K562 (cell line): Measurements from ENCODE around the gene IBTK. TPM values are rescaled to one million over a fixed set of nuclear protein-coding genes. Genes with fewer than 3 reads are reported as not detected.

ENCODE experiments used
- BCL6 ChIP-seq: fragments of 250-450 bp; sonication (Bioruptor Pico); IDR thresholded peaks from 2 replicates; pipeline ENCODE4 v1.4.0; 2020
- HLTF ChIP-seq: fragments of 450-650 bp; IDR thresholded peaks from 2 replicates; pipeline ENCODE4 v1.6.1; 2016
- PTBP1 ChIP-seq: fragments of 200-400 bp; formaldehyde crosslinking; IDR thresholded peaks from 2 replicates; pipeline ENCODE4 v1.6.1; 2017; ENCODE audit warnings: low read depth, low read length
- SLC30A9 ChIP-seq: fragments of 250-450 bp; sonication (Bioruptor Pico); IDR thresholded peaks from 2 replicates; pipeline ENCODE4 v1.8.0; 2022; ENCODE audit warnings: mild to moderate bottlenecking, moderate library complexity
- SMARCA4 ChIP-seq: fragments of 450-650 bp; IDR thresholded peaks from 2 replicates; pipeline ENCODE4 v1.6.1; 2016
- SMARCA5 ChIP-seq: fragments of 450-650 bp; IDR thresholded peaks from 2 replicates; pipeline ENCODE4 v1.6.1; 2016
- SMC3 ChIP-seq: conservative IDR thresholded peaks from 2 replicates; pipeline ENCODE4 v1.6.1; 2011; ENCODE audit warnings: low read depth, low read length, improper control_type of control experiment; ENCODE audit not compliant: insufficient read depth
- TARDBP ChIP-seq: fragments of 450-650 bp; IDR thresholded peaks from 2 replicates; pipeline ENCODE4 v1.6.1; 2016
- TEAD4 ChIP-seq, 2 experiments: sonication (generic) in 1 of 2; formaldehyde crosslinking in 1 of 2; IDR thresholded peaks; 2 replicates each; pipeline versions ENCODE4 v1.6.1 to v1.8.0; 2012 to 2022; ENCODE audit warnings: borderline replicate concordance in 1 of 2, inconsistent platforms in 1 of 2, low read length in 1 of 2, mild to moderate bottlenecking in 1 of 2, missing genetic modification reagents in 1 of 2
- ZC3H4 ChIP-seq: sonication (generic); formaldehyde crosslinking; IDR thresholded peaks from 2 replicates; pipeline ENCODE4 v1.9.0; 2021; ENCODE audit warnings: missing genetic modification reagents, borderline replicate concordance
- ZFP30 ChIP-seq: fragments of 250-450 bp; sonication (Bioruptor Pico); IDR thresholded peaks from 2 replicates; pipeline ENCODE4 v1.8.0; 2022; ENCODE audit warnings: moderate library complexity, mild to moderate bottlenecking, inconsistent platforms, borderline replicate concordance
- polyA plus RNA-seq, 8 experiments: library from polyadenylated mRNA; depleted of rRNA in 4 of 8; stranded (reverse) in 5 of 8; unstranded in 3 of 8; fragments of >200 nt; fragmentation: Nextera tagmentation in 2 of 8; fragmentation: Illumina TruSeq in 1 of 8; extraction: Ambion mirVana in 2 of 8; extraction: Trizol in 1 of 8; gene quantifications; 2 replicates each; pipeline versions ENCODE4 v1.2.1 to v1.2.3, GENCODE V29; 2011 to 2014; ENCODE audit warnings: inconsistent platforms in 1 of 8, missing spikeins in 1 of 8
- total RNA-seq, 7 experiments: library from RNA; depleted of rRNA in 6 of 7; stranded (reverse); fragments of >200 nt in 6 of 7; fragmentation: Illumina TruSeq in 2 of 7; extraction: Trizol in 2 of 7; gene quantifications; 2 replicates each; pipeline versions ENCODE4 v1.2.1 to v1.2.3, GENCODE V29; 2011 to 2021; ENCODE audit warnings: low replicate concordance in 1 of 7
- TF ChIP-seq, protein P1 (sequence below): sonication (generic); formaldehyde crosslinking; IDR thresholded peaks from 2 replicates; pipeline ENCODE4 v1.8.1; 2023; ENCODE audit warnings: mild to moderate bottlenecking, missing genetic modification reagents
- TF ChIP-seq, protein P2 (sequence below): fragments of 200-600 bp; sonication (generic); IDR thresholded peaks from one replicate; pipeline ENCODE4 v1.6.1; 2012; ENCODE audit warnings: mild to moderate bottlenecking, low read depth, low read length, inconsistent platforms

Gene IBTK
- total and polyA plus RNA-seq, 9 of the 15 experiments (the other 6 are each of a cell fraction or from before 2014, with no cell fraction given) = 13.2 to 36.4 (median 21.8) TPM

DNA sequence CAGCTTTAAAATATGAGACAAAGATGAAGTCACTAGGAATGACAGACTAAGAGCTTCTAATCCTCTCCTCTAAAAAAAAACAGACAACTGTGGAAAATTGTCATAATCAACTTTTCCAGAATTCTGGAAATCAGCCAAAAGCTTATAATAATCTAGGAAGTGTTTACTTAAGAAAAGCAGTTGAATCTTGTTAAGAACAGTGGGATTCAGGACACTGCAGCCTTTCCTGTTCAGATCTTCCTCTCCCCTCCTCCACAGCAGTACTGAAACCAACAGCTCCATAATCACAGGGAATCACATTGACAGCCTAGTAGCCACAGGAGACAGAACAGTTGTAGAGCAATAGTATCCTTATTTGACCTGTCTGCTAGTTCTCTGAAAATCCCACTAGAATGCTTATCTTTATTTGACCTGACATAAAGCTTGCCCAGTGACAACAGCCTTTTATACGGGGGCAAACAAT, 41.6 kb downstream of the IBTK start (continued):
- TF ChIP-seq TEAD4 (IDR thresholded peaks at IDR 0.05; ENCODE audit: low read length) (peak; percentile 88), TEAD4 (CRISPR knock-in tag; IDR thresholded peaks at IDR 0.05; ENCODE audit: borderline replicate concordance) (no peak), SMARCA4 (peak; percentile 92), ZFP30 (CRISPR knock-in tag) (no peak), TARDBP (no peak), SLC30A9 (no peak), PTBP1 (no peak), HLTF (no peak), BCL6 (no peak), ZC3H4 (CRISPR knock-in tag) (no peak), SMC3 (no peak), SMARCA5 (no peak)
- TF ChIP-seq, protein P1, sequence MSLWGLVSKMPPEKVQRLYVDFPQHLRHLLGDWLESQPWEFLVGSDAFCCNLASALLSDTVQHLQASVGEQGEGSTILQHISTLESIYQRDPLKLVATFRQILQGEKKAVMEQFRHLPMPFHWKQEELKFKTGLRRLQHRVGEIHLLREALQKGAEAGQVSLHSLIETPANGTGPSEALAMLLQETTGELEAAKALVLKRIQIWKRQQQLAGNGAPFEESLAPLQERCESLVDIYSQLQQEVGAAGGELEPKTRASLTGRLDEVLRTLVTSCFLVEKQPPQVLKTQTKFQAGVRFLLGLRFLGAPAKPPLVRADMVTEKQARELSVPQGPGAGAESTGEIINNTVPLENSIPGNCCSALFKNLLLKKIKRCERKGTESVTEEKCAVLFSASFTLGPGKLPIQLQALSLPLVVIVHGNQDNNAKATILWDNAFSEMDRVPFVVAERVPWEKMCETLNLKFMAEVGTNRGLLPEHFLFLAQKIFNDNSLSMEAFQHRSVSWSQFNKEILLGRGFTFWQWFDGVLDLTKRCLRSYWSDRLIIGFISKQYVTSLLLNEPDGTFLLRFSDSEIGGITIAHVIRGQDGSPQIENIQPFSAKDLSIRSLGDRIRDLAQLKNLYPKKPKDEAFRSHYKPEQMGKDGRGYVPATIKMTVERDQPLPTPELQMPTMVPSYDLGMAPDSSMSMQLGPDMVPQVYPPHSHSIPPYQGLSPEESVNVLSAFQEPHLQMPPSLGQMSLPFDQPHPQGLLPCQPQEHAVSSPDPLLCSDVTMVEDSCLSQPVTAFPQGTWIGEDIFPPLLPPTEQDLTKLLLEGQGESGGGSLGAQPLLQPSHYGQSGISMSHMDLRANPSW (CRISPR knock-in tag) = no peak
- TF ChIP-seq, protein P2, sequence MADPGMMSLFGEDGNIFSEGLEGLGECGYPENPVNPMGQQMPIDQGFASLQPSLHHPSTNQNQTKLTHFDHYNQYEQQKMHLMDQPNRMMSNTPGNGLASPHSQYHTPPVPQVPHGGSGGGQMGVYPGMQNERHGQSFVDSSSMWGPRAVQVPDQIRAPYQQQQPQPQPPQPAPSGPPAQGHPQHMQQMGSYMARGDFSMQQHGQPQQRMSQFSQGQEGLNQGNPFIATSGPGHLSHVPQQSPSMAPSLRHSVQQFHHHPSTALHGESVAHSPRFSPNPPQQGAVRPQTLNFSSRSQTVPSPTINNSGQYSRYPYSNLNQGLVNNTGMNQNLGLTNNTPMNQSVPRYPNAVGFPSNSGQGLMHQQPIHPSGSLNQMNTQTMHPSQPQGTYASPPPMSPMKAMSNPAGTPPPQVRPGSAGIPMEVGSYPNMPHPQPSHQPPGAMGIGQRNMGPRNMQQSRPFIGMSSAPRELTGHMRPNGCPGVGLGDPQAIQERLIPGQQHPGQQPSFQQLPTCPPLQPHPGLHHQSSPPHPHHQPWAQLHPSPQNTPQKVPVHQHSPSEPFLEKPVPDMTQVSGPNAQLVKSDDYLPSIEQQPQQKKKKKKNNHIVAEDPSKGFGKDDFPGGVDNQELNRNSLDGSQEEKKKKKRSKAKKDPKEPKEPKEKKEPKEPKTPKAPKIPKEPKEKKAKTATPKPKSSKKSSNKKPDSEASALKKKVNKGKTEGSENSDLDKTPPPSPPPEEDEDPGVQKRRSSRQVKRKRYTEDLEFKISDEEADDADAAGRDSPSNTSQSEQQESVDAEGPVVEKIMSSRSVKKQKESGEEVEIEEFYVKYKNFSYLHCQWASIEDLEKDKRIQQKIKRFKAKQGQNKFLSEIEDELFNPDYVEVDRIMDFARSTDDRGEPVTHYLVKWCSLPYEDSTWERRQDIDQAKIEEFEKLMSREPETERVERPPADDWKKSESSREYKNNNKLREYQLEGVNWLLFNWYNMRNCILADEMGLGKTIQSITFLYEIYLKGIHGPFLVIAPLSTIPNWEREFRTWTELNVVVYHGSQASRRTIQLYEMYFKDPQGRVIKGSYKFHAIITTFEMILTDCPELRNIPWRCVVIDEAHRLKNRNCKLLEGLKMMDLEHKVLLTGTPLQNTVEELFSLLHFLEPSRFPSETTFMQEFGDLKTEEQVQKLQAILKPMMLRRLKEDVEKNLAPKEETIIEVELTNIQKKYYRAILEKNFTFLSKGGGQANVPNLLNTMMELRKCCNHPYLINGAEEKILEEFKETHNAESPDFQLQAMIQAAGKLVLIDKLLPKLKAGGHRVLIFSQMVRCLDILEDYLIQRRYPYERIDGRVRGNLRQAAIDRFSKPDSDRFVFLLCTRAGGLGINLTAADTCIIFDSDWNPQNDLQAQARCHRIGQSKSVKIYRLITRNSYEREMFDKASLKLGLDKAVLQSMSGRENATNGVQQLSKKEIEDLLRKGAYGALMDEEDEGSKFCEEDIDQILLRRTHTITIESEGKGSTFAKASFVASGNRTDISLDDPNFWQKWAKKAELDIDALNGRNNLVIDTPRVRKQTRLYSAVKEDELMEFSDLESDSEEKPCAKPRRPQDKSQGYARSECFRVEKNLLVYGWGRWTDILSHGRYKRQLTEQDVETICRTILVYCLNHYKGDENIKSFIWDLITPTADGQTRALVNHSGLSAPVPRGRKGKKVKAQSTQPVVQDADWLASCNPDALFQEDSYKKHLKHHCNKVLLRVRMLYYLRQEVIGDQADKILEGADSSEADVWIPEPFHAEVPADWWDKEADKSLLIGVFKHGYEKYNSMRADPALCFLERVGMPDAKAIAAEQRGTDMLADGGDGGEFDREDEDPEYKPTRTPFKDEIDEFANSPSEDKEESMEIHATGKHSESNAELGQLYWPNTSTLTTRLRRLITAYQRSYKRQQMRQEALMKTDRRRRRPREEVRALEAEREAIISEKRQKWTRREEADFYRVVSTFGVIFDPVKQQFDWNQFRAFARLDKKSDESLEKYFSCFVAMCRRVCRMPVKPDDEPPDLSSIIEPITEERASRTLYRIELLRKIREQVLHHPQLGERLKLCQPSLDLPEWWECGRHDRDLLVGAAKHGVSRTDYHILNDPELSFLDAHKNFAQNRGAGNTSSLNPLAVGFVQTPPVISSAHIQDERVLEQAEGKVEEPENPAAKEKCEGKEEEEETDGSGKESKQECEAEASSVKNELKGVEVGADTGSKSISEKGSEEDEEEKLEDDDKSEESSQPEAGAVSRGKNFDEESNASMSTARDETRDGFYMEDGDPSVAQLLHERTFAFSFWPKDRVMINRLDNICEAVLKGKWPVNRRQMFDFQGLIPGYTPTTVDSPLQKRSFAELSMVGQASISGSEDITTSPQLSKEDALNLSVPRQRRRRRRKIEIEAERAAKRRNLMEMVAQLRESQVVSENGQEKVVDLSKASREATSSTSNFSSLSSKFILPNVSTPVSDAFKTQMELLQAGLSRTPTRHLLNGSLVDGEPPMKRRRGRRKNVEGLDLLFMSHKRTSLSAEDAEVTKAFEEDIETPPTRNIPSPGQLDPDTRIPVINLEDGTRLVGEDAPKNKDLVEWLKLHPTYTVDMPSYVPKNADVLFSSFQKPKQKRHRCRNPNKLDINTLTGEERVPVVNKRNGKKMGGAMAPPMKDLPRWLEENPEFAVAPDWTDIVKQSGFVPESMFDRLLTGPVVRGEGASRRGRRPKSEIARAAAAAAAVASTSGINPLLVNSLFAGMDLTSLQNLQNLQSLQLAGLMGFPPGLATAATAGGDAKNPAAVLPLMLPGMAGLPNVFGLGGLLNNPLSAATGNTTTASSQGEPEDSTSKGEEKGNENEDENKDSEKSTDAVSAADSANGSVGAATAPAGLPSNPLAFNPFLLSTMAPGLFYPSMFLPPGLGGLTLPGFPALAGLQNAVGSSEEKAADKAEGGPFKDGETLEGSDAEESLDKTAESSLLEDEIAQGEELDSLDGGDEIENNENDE = no peak
